ENCODE measurements around the gene RHOG.
A peak's percentile ranks its signal among the peaks of the same experiment; 100 is the strongest.

The RHOG gene

DNA sequence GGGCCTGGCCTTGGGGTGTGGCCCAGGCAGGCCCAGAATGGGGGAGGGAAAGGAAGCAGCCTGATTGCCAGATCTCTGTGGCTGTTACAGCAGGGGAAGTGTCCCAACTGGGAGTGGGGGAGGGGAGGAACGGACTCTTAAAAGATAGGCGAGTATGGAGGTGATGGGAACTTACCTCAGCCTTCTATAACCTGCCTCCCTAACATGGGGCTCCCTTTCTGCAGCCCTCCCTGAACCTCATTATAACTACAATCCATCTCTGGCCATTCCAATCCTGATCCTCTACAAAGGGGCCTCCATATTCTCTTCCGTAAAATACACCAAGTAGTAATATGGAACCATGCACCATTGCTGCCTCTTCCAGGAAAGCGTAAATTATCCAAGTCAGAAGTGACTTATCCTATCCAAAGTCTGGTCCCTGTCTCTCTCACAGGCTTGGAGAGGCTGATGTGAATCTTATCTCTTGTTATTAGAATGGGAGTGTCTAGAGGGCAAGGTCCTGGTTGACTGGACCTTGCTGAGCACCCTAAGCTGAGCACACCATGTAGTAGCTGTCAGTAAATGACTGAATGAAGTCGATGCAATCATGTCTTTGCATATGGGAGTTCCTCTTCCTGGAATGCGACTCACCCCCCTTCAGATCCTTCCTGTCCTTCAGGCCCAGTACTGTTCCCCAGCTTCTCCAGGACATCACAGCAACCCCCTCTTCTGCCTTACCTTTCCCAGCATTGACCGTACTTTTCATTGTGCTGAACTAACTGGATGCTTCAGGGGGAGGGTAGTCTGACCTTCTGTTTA is 5.9 kb downstream of the RHOG start:
- TF ChIP-seq CTCF (IDR thresholded peaks at IDR 0.05; ENCODE audit: insufficient read depth, low read length) (no peak), GABPA (IDR thresholded peaks at IDR 0.05; ENCODE audit: low read depth) (peak; percentile 59), SPI1 (IDR thresholded peaks at IDR 0.05; ENCODE audit: borderline replicate concordance, low read depth) (peak; percentile 92), POLR2AphosphoS5 (IDR thresholded peaks at IDR 0.05; ENCODE audit: low read depth) (peak; percentile 93), REST (IDR thresholded peaks at IDR 0.05; ENCODE audit: insufficient replicate concordance, low read depth) (peak; percentile 50)
- Histone ChIP-seq H3K4me3 (replicated peaks; ENCODE audit: insufficient read depth, low read length) (0 out of 2 replicates have a peak overlapping the region, but pooled peaks have one; percentile 4), H3K27me3 (ENCODE audit: insufficient read depth, poor library complexity, severe bottlenecking) (no peaks in the 10 kb centered on the region), H3K27ac (replicated peaks) (peak overlapping the region; percentile 93)
- DNase-seq (ENCODE audit: low read depth in 1 of 2, low spot score in 1 of 2): peak; percentile 88 to 98

- Histone ChIP-seq H3K27me3 (ENCODE audit: insufficient read depth, poor library complexity, severe bottlenecking) (no peaks in the 10 kb centered on the region), H3K4me3 (replicated peaks; ENCODE audit: insufficient read depth, low read length) (0 out of 2 replicates have a peak overlapping the region, but pooled peaks have one; percentile 1), H3K27ac (replicated peaks) (peak overlapping the region; percentile 93)
- TF ChIP-seq GABPA (IDR thresholded peaks at IDR 0.05; ENCODE audit: low read depth): no peak
- no peak for TF ChIP-seq REST (IDR thresholded peaks at IDR 0.05; ENCODE audit: insufficient replicate concordance, low read depth)
- TF ChIP-seq CTCF (IDR thresholded peaks at IDR 0.05; ENCODE audit: insufficient read depth, low read length): no peak
- TF ChIP-seq POLR2AphosphoS5 (IDR thresholded peaks at IDR 0.05; ENCODE audit: low read depth): no peak
- no peak for TF ChIP-seq SPI1 (IDR thresholded peaks at IDR 0.05; ENCODE audit: borderline replicate concordance, low read depth)
- no peak for DNase-seq (ENCODE audit: low read depth in 1 of 2, low spot score in 1 of 2)
These were observed 6.5 kb downstream of the RHOG start for GRCh38 chr11:3834349-3834663.

- no peak for DNase-seq (ENCODE audit: low read depth in 1 of 2, low spot score in 1 of 2)
- H3K4me3 ChIP-seq (replicated peaks; ENCODE audit: insufficient read depth, low read length): no peak overlapping the region
- no peaks in the 10 kb centered on the region for H3K27me3 ChIP-seq (ENCODE audit: insufficient read depth, poor library complexity, severe bottlenecking)
- peak overlapping the region; percentile 93 for H3K27ac ChIP-seq (replicated peaks)
- TF ChIP-seq REST (IDR thresholded peaks at IDR 0.05; ENCODE audit: insufficient replicate concordance, low read depth) (no peak), POLR2AphosphoS5 (IDR thresholded peaks at IDR 0.05; ENCODE audit: low read depth) (no peak; the same call in 1 of the 2 replicates), GABPA (IDR thresholded peaks at IDR 0.05; ENCODE audit: low read depth) (no peak), SPI1 (IDR thresholded peaks at IDR 0.05; ENCODE audit: borderline replicate concordance, low read depth) (no peak), CTCF (IDR thresholded peaks at IDR 0.05; ENCODE audit: insufficient read depth, low read length) (no peak)
These were observed 7.3 kb downstream of the RHOG start for GRCh38 chr11:3833449-3833848.

Data from HL-60 (cell line).